ENCODE results near the gene C19orf47.

The C19orf47 gene

GRCh38 chr19:40348125-40348913 lies at the start of gene C19orf47, which contains the start of gene PLD3:
TSS of gene C19orf47 (minus strand) at chr19:40348397. CDS start at chr19:40341857, 6,540 bp downstream.
TSS of gene PLD3 (plus strand) at chr19:40348695. CDS start at chr19:40366484, 17,789 bp downstream.
- H3K27me3 ChIP-seq (ENCODE audit: control insufficient read depth in 1 of 2, insufficient read depth in 2 of 2, low read length in 2 of 2): no peaks in the 10 kb centered on the region
- peaks cover 0 to 4% of the 10 kb centered on the region in 2 donors for H3K36me3 ChIP-seq (ENCODE audit: control insufficient read depth in 1 of 2, insufficient read depth in 2 of 2, low read length in 2 of 2)
- peak within 1 kb of the TSS; percentile 27 for H3K27ac ChIP-seq (ENCODE audit: low read depth, low read length)
- no peaks in the 10 kb centered on the region for H3K9me3 ChIP-seq (ENCODE audit: control insufficient read depth in 1 of 2, low read length in 2 of 2)
- H3K9ac ChIP-seq (ENCODE audit: low read depth in 1 of 2, low read length in 2 of 2): peak within 1 kb of the TSS; percentile 86 to 94
- H3K4me1 ChIP-seq (ENCODE audit: control insufficient read depth in 1 of 2, insufficient read depth in 2 of 2, low read length in 2 of 2): peaks cover 11 to 15% of the 10 kb centered on the region in 2 donors
- H3K4me3 ChIP-seq (ENCODE audit: low read depth in 1 of 2, low read length in 2 of 2): peak within 1 kb of the TSS; percentile 85 to 93

DNA sequence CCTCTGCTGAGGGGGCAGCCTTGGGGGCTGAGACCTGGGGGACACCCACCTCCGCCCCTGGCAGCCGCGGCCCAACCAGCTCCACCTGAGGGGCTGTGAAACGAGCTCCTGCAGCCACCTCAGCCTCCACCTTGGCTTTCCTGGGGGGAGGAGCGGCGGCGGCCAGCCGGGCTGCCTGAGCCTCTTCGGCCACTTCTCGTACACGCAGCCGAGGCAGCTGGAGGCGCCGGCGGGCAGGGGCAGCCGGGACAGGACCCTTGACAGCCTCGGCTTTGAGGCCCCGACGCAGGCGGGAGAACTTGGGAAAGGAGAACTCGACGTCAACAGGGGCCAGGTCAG lies 49.3 kb upstream of the C19orf47 start:
- Histone ChIP-seq H3K4me1 (ENCODE audit: control insufficient read depth in 1 of 2, insufficient read depth in 2 of 2, low read length in 2 of 2) (peaks cover 2 to 4% of the 10 kb centered on the region in 2 donors), H3K27ac (ENCODE audit: low read depth, low read length) (no peak overlapping the region), H3K4me3 (ENCODE audit: low read depth in 1 of 2, low read length in 2 of 2) (no peak overlapping the region), H3K36me3 (ENCODE audit: control insufficient read depth in 1 of 2, insufficient read depth in 2 of 2, low read length in 2 of 2) (no peaks in the 10 kb centered on the region), H3K9me3 (ENCODE audit: control insufficient read depth in 1 of 2, low read length in 2 of 2) (no peaks in the 10 kb centered on the region), H3K9ac (ENCODE audit: low read depth in 1 of 2, low read length in 2 of 2) (no peak overlapping the region), H3K27me3 (ENCODE audit: control insufficient read depth in 1 of 2, insufficient read depth in 2 of 2, low read length in 2 of 2) (no peaks in the 10 kb centered on the region)

DNA sequence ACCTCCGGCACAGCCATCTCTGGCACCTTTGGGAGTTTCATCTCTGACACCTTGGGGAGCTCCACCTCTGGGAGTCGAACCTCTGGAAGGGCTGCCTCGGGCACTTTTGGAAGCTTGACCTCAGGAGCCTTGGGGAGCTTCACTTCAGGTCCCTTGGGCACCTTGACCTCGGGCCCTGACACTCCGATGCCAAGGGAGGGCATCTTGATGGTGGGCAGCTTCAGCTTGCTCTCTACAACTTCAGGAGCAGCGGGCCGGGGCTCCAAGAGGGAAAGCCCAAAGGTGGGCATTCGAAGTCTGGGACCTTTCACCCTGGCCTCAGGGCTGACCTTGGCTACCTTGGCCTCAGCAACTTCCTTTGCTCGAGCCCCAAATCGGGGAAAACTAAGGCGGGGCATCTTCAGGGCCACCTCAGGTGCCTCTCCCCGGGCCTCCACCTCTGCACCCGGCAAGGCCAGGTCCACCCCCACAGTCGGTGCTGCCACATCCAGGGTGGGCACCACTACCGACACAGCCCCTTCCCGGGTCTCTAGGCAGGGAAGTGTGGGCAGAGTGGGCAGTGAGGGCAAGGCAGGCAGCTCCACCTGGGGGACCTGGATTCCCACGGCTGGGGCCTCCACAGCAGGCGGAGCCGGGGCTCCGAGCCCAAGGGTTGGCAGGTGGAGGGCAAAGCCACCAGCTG lies 48.8 kb upstream of the C19orf47 start:
- Histone ChIP-seq H3K9ac (ENCODE audit: low read depth in 1 of 2, low read length in 2 of 2) (no peak overlapping the region), H3K36me3 (ENCODE audit: control insufficient read depth in 1 of 2, insufficient read depth in 2 of 2, low read length in 2 of 2) (no peaks in the 10 kb centered on the region), H3K27ac (ENCODE audit: low read depth, low read length) (no peak overlapping the region), H3K27me3 (ENCODE audit: control insufficient read depth in 1 of 2, insufficient read depth in 2 of 2, low read length in 2 of 2) (no peaks in the 10 kb centered on the region), H3K4me1 (ENCODE audit: control insufficient read depth in 1 of 2, insufficient read depth in 2 of 2, low read length in 2 of 2) (peaks cover 2 to 4% of the 10 kb centered on the region in 2 donors), H3K9me3 (ENCODE audit: control insufficient read depth in 1 of 2, low read length in 2 of 2) (no peaks in the 10 kb centered on the region), H3K4me3 (ENCODE audit: low read depth in 1 of 2, low read length in 2 of 2) (no peak overlapping the region)

DNA sequence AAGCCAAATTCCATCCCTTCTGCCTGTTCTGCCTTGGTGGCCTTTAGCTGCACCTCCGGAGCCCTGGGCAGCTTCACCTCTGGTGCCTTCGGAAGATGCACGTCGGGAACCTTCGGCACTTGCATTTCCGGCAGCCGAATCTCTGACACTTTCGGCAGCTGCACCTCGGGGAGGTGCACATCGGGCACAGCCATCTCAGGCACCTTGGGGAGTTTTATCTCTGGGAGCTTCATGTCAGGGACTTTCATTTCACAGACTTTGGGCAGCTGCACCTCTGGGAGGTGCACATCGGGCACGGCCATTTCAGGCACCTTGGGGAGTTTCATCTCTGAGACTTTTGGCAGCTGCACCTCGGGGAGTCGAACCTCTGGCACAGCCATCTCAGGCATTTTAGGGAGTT lies 47.8 kb upstream of the C19orf47 start:
- no peaks in the 10 kb centered on the region for H3K9me3 ChIP-seq (ENCODE audit: control insufficient read depth in 1 of 2, low read length in 2 of 2)
- no peak overlapping the region for H3K4me3 ChIP-seq (ENCODE audit: low read depth in 1 of 2, low read length in 2 of 2)
- H3K27me3 ChIP-seq (ENCODE audit: control insufficient read depth in 1 of 2, insufficient read depth in 2 of 2, low read length in 2 of 2): no peaks in the 10 kb centered on the region
- H3K4me1 ChIP-seq (ENCODE audit: control insufficient read depth in 1 of 2, insufficient read depth in 2 of 2, low read length in 2 of 2): peaks cover 2 to 4% of the 10 kb centered on the region in 2 donors
- no peak overlapping the region for H3K9ac ChIP-seq (ENCODE audit: low read depth in 1 of 2, low read length in 2 of 2)
- no peak overlapping the region for H3K27ac ChIP-seq (ENCODE audit: low read depth, low read length)
- no peaks in the 10 kb centered on the region for H3K36me3 ChIP-seq (ENCODE audit: control insufficient read depth in 1 of 2, insufficient read depth in 2 of 2, low read length in 2 of 2)

- H3K9ac ChIP-seq (ENCODE audit: low read depth in 1 of 2, low read length in 2 of 2): no peak overlapping the region
- no peaks in the 10 kb centered on the region for H3K36me3 ChIP-seq (ENCODE audit: control insufficient read depth in 1 of 2, insufficient read depth in 2 of 2, low read length in 2 of 2)
- H3K4me3 ChIP-seq (ENCODE audit: low read depth in 1 of 2, low read length in 2 of 2): no peak overlapping the region
- no peak overlapping the region for H3K27ac ChIP-seq (ENCODE audit: low read depth, low read length)
- H3K27me3 ChIP-seq (ENCODE audit: control insufficient read depth in 1 of 2, insufficient read depth in 2 of 2, low read length in 2 of 2): no peaks in the 10 kb centered on the region
- H3K4me1 ChIP-seq (ENCODE audit: control insufficient read depth in 1 of 2, insufficient read depth in 2 of 2, low read length in 2 of 2): peaks cover 2 to 4% of the 10 kb centered on the region in 2 donors
- H3K9me3 ChIP-seq (ENCODE audit: control insufficient read depth in 1 of 2, low read length in 2 of 2): no peaks in the 10 kb centered on the region
These were observed 46.6 kb upstream of the C19orf47 start for GRCh38 chr19:40394816-40395210.

GRCh38 chr19:40393894-40394815 lies 46.0 kb upstream of the C19orf47 start:
- no peak overlapping the region for H3K27ac ChIP-seq (ENCODE audit: low read depth, low read length)
- peaks cover 2 to 3% of the 10 kb centered on the region in 2 donors for H3K4me1 ChIP-seq (ENCODE audit: control insufficient read depth in 1 of 2, insufficient read depth in 2 of 2, low read length in 2 of 2)
- H3K4me3 ChIP-seq (ENCODE audit: low read depth in 1 of 2, low read length in 2 of 2): no peak overlapping the region
- no peaks in the 10 kb centered on the region for H3K36me3 ChIP-seq (ENCODE audit: control insufficient read depth in 1 of 2, insufficient read depth in 2 of 2, low read length in 2 of 2)
- no peaks in the 10 kb centered on the region for H3K9me3 ChIP-seq (ENCODE audit: control insufficient read depth in 1 of 2, low read length in 2 of 2)
- H3K9ac ChIP-seq (ENCODE audit: low read depth in 1 of 2, low read length in 2 of 2): no peak overlapping the region
- no peaks in the 10 kb centered on the region for H3K27me3 ChIP-seq (ENCODE audit: control insufficient read depth in 1 of 2, insufficient read depth in 2 of 2, low read length in 2 of 2)

DNA sequence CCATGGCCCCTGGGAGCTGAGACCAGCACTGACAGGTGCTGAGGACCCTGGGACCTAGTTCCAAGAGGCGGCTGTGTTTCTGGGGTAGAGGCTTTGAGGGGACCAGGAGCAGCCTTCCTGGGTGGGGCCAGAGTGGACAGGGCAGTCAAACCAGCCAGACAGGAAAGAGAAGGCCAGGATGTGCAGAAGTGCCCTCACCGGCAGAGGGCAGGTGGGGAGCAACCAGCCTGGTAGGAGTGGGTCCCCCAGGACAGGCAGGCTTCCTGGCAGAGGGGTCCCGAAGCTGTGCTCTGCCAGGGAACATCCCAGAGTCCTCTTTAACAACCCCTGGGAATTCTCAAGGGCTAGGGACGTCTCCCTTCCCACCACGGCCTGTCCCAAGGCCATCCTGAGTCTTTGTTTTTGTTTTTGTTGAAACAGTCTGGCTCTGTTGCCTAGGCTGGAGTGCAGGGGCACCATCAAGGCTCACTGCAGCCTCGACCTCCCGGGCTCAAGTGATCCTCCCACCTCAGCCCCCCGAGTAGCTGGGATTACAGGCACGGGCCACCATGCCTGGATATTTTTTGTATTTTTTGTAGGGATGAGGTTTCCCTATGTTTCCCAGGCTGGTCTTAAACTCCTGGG lies 44.8 kb upstream of the C19orf47 start:
- Histone ChIP-seq H3K4me3 (ENCODE audit: low read depth in 1 of 2, low read length in 2 of 2) (no peak overlapping the region), H3K9me3 (ENCODE audit: control insufficient read depth in 1 of 2, low read length in 2 of 2) (no peaks in the 10 kb centered on the region), H3K27ac (ENCODE audit: low read depth, low read length) (no peak overlapping the region), H3K4me1 (ENCODE audit: control insufficient read depth in 1 of 2, insufficient read depth in 2 of 2, low read length in 2 of 2) (no peaks in the 10 kb centered on the region), H3K36me3 (ENCODE audit: control insufficient read depth in 1 of 2, insufficient read depth in 2 of 2, low read length in 2 of 2) (no peaks in the 10 kb centered on the region), H3K9ac (ENCODE audit: low read depth in 1 of 2, low read length in 2 of 2) (no peak overlapping the region), H3K27me3 (ENCODE audit: control insufficient read depth in 1 of 2, insufficient read depth in 2 of 2, low read length in 2 of 2) (no peaks in the 10 kb centered on the region)

GRCh38 chr19:40392123-40392522 lies 43.9 kb upstream of the C19orf47 start:
- Histone ChIP-seq H3K4me1 (ENCODE audit: control insufficient read depth in 1 of 2, insufficient read depth in 2 of 2, low read length in 2 of 2) (no peaks in the 10 kb centered on the region), H3K27ac (ENCODE audit: low read depth, low read length) (no peak overlapping the region), H3K9ac (ENCODE audit: low read depth in 1 of 2, low read length in 2 of 2) (no peak overlapping the region)

DNA sequence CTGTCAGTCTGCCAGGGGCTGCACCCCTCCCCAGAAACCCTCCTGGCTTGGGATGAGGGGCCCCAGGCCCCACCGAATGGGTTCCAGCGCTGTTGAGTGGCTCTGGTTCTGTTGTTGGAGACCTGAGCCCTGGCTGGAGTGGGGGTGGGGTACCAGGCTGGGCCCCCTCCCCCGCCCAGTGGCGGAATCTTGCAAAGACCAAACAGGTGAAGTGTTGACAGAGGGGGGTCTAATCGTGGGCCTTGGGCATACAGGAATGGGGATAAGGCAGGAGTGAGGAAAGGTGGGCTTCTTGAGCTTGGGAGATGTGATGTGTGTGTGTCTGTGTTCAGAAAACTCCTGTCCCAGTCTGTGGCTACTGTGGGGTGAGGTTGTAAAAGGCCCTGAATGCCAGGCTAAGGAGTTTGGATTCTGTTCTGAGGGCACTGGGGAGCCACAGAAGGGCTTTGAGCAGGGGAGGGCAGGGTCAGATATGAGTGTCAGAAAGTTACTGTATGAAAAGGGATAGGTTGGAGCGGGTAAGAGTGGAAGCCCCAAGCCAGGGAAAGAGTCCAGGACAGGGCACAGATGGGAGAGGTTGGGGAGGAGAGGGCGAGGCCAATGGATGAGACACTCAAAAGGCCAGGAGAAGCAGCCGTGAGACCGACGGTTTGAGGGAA lies 42.0 kb upstream of the C19orf47 start, which contains the start of gene HIPK4:
TSS of gene HIPK4 (minus strand) at position 98 of the 659 bp plus-strand sequence. CDS start 279 bp downstream, outside the sequence.
- Histone ChIP-seq H3K36me3 (ENCODE audit: control insufficient read depth in 1 of 2, insufficient read depth in 2 of 2, low read length in 2 of 2) (no peaks in the 10 kb centered on the region), H3K9me3 (ENCODE audit: control insufficient read depth in 1 of 2, low read length in 2 of 2) (no peaks in the 10 kb centered on the region), H3K27me3 (ENCODE audit: control insufficient read depth in 1 of 2, insufficient read depth in 2 of 2, low read length in 2 of 2) (no peaks in the 10 kb centered on the region), H3K4me3 (ENCODE audit: low read depth in 1 of 2, low read length in 2 of 2) (no peak within 1 kb of the TSS), H3K4me1 (ENCODE audit: control insufficient read depth in 1 of 2, insufficient read depth in 2 of 2, low read length in 2 of 2) (no peaks in the 10 kb centered on the region), H3K9ac (ENCODE audit: low read depth in 1 of 2, low read length in 2 of 2) (no peak within 1 kb of the TSS), H3K27ac (ENCODE audit: low read depth, low read length) (no peak within 1 kb of the TSS)

More at GRCh38 chr19:40392123-40392522, 43.9 kb upstream of the C19orf47 start:
- Histone ChIP-seq H3K4me3 (ENCODE audit: low read depth in 1 of 2, low read length in 2 of 2) (no peak overlapping the region), H3K9me3 (ENCODE audit: control insufficient read depth in 1 of 2, low read length in 2 of 2) (no peaks in the 10 kb centered on the region), H3K36me3 (ENCODE audit: control insufficient read depth in 1 of 2, insufficient read depth in 2 of 2, low read length in 2 of 2) (no peaks in the 10 kb centered on the region), H3K27me3 (ENCODE audit: control insufficient read depth in 1 of 2, insufficient read depth in 2 of 2, low read length in 2 of 2) (no peaks in the 10 kb centered on the region)
